ENCODE data around the gene SH2D3A. TPM values are rescaled to one million over a fixed set of nuclear protein-coding genes. Genes with fewer than 3 reads are reported as not detected.
A peak's percentile ranks its signal among the peaks of the same experiment; 100 is the strongest.
"Not testable (repeated sequence)": the region's sequence is repeated elsewhere in the genome, so short reads cannot be mapped to it uniquely, and the experiment has no call there.

Gene SH2D3A
- total RNA-seq, 2 donors from 2014 or later: 10.7 to 16.4 TPM

DNA sequence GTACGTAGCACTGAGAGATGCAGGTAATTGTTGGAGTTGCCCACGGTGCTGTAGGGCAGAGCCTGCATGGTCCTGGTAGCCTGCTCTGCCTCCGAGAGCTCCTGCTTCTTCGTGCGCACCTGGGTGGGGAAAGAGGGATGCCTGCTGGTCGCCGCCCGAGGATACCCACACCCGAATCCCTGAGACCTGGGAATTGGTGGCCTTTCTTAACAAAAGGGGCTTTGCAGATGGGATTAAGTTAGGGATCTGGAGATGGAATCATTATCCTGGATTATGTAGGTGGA lies 56.2 kb downstream of the SH2D3A start:
- Histone ChIP-seq H3K36me3 (ENCODE audit: control insufficient read depth, insufficient read depth, low read length) (no peaks in the 10 kb centered on the region), H3K9ac (ENCODE audit: extremely low read depth, low read length, poor library complexity, severe bottlenecking) (no peak overlapping the region), H3K27me3 (ENCODE audit: control insufficient read depth, insufficient read depth, low read length, poor library complexity, severe bottlenecking) (peaks cover 10% of the 10 kb centered on the region), H3K4me1 (ENCODE audit: control insufficient read depth, insufficient read depth, low read length) (no peaks in the 10 kb centered on the region), H3K27ac (ENCODE audit: low read depth, low read length) (no peak overlapping the region), H3K4me3 (ENCODE audit: low read length) (no peak overlapping the region), H3K9me3 (ENCODE audit: control insufficient read depth, low read length) (no peaks in the 10 kb centered on the region)
- Mint-ChIP-seq H3K27me3 (ENCODE audit: insufficient read depth) (peaks cover 40% of the 10 kb centered on the region), H3K9me3 (no peaks in the 10 kb centered on the region), H3K4me3 (peak overlapping the region; percentile 49), H3K36me3 (ENCODE audit: low read depth) (no peaks in the 10 kb centered on the region), H3K4me1 (peaks cover 9% of the 10 kb centered on the region), H3K27ac (no peak overlapping the region)
- no peak for DNase-seq
- WGBS, 2 experiments (ENCODE audit: insufficient coverage in 1 of 2, insufficient read length in 1 of 2): 68 to 76% methylated on average over 8 to 9 of the region's 9 CpGs
- no peak for TF ChIP-seq CTCF (conservative IDR thresholded peaks at IDR 0.05)

- Histone ChIP-seq H3K36me3 (ENCODE audit: control insufficient read depth, insufficient read depth, low read length) (no peaks in the 10 kb centered on the region), H3K27me3 (ENCODE audit: control insufficient read depth, insufficient read depth, low read length, poor library complexity, severe bottlenecking) (peaks cover 10% of the 10 kb centered on the region), H3K9ac (ENCODE audit: extremely low read depth, low read length, poor library complexity, severe bottlenecking) (no peak overlapping the region), H3K9me3 (ENCODE audit: control insufficient read depth, low read length) (no peaks in the 10 kb centered on the region), H3K27ac (ENCODE audit: low read depth, low read length) (no peak overlapping the region), H3K4me1 (ENCODE audit: control insufficient read depth, insufficient read depth, low read length) (no peaks in the 10 kb centered on the region), H3K4me3 (ENCODE audit: low read length) (no peak overlapping the region)
- Mint-ChIP-seq H3K9me3 (no peaks in the 10 kb centered on the region), H3K27ac (no peak overlapping the region), H3K4me3 (peak overlapping the region; percentile 49), H3K36me3 (ENCODE audit: low read depth) (no peaks in the 10 kb centered on the region), H3K27me3 (ENCODE audit: insufficient read depth) (peaks cover 40% of the 10 kb centered on the region), H3K4me1 (peaks cover 9% of the 10 kb centered on the region)
- peak; percentile 71 for TF ChIP-seq CTCF (conservative IDR thresholded peaks at IDR 0.05)
- WGBS, 2 experiments (ENCODE audit: insufficient coverage in 1 of 2, insufficient read length in 1 of 2): 26 to 52% methylated on average over 13 to 30 of the region's 30 CpGs
- peak; percentile 78 for DNase-seq
These were observed 56.8 kb downstream of the SH2D3A start for GRCh38 chr19:6710273-6711077.

- no peaks in the 10 kb centered on the region for H3K9me3 ChIP-seq (ENCODE audit: control insufficient read depth, low read length)
- H3K27me3 ChIP-seq (ENCODE audit: control insufficient read depth, insufficient read depth, low read length, poor library complexity, severe bottlenecking): peaks cover 10% of the 10 kb centered on the region
- no peak overlapping the region for H3K4me3 ChIP-seq (ENCODE audit: low read length)
- H3K9ac ChIP-seq (ENCODE audit: extremely low read depth, low read length, poor library complexity, severe bottlenecking): no peak overlapping the region
- H3K27ac ChIP-seq (ENCODE audit: low read depth, low read length): no peak overlapping the region
- no peaks in the 10 kb centered on the region for H3K36me3 ChIP-seq (ENCODE audit: control insufficient read depth, insufficient read depth, low read length)
- no peak for TF ChIP-seq CTCF (conservative IDR thresholded peaks at IDR 0.05)
- peaks cover 40% of the 10 kb centered on the region for H3K27me3 Mint-ChIP-seq (ENCODE audit: insufficient read depth)
- no peaks in the 10 kb centered on the region for H3K4me1 ChIP-seq (ENCODE audit: control insufficient read depth, insufficient read depth, low read length)
- WGBS, 2 experiments (ENCODE audit: insufficient coverage in 1 of 2, insufficient read length in 1 of 2): 42 to 70% methylated on average over 9 to 14 of the region's 14 CpGs
- no peak overlapping the region for H3K27ac Mint-ChIP-seq
- H3K4me1 Mint-ChIP-seq: peaks cover 9% of the 10 kb centered on the region
- H3K9me3 Mint-ChIP-seq: no peaks in the 10 kb centered on the region
- no peak for DNase-seq
- H3K4me3 Mint-ChIP-seq: peak overlapping the region; percentile 49
- H3K36me3 Mint-ChIP-seq (ENCODE audit: low read depth): no peaks in the 10 kb centered on the region
These were observed 57.7 kb downstream of the SH2D3A start for GRCh38 chr19:6709549-6709948.

GRCh38 chr19:6708913-6709312 lies 58.3 kb downstream of the SH2D3A start:
- not testable (repeated sequence) for H3K4me3 ChIP-seq (ENCODE audit: low read length); H3K4me1 ChIP-seq (ENCODE audit: control insufficient read depth, insufficient read depth, low read length); DNase-seq; H3K36me3 ChIP-seq (ENCODE audit: control insufficient read depth, insufficient read depth, low read length); H3K4me3 Mint-ChIP-seq; H3K36me3 Mint-ChIP-seq (ENCODE audit: low read depth); H3K4me1 Mint-ChIP-seq; H3K27ac Mint-ChIP-seq; H3K27me3 ChIP-seq (ENCODE audit: control insufficient read depth, insufficient read depth, low read length, poor library complexity, severe bottlenecking); H3K9me3 Mint-ChIP-seq; H3K9me3 ChIP-seq (ENCODE audit: control insufficient read depth, low read length); H3K27ac ChIP-seq (ENCODE audit: low read depth, low read length); H3K9ac ChIP-seq (ENCODE audit: extremely low read depth, low read length, poor library complexity, severe bottlenecking)
- WGBS, 2 experiments (ENCODE audit: insufficient coverage in 1 of 2, insufficient read length in 1 of 2): 92 to 96% methylated on average over 5 to 12 of the region's 12 CpGs
- H3K27me3 Mint-ChIP-seq (ENCODE audit: insufficient read depth): peaks cover 40% of the 10 kb centered on the region
